RWPE2 (cell line): ENCODE data around the gene FHIT.

Experiments used
- ATAC-seq: fragments of 200-7000 bp; cut with Tn5 transposase; 3 replicates; pipeline ENCODE4 v1.9.1; 2021; ENCODE audit warnings: low read depth
- DNase-seq: peaks from one replicate; pipeline ENCODE4 v3.0.0-alpha.2; 2020; ENCODE audit warnings: low spot score
- H3K27ac ChIP-seq: fragments of 450-650 bp; 2 replicates; pipeline ENCODE4 v1.5.1; 2017; ENCODE audit warnings: mild to moderate bottlenecking; ENCODE audit not compliant: poor library complexity, severe bottlenecking
- H3K27me3 ChIP-seq: fragments of 250-450 bp; sonication (Bioruptor Pico); 2 replicates; pipeline ENCODE4 v1.5.1; 2021; ENCODE audit warnings: mild to moderate bottlenecking, moderate library complexity; ENCODE audit not compliant: insufficient read depth, poor library complexity, severe bottlenecking
- H3K36me3 ChIP-seq: fragments of 250-450 bp; sonication (Bioruptor Pico); 2 replicates; pipeline ENCODE4 v1.5.1; 2020; ENCODE audit warnings: low read depth, mild to moderate bottlenecking, moderate library complexity
- H3K4me1 ChIP-seq: fragments of 250-450 bp; sonication (Bioruptor Pico); 2 replicates; pipeline ENCODE4 v1.5.1; 2021; ENCODE audit warnings: mild to moderate bottlenecking, moderate library complexity; ENCODE audit not compliant: insufficient read depth, poor library complexity, severe bottlenecking
- H3K4me3 ChIP-seq: fragments of 250-450 bp; sonication (Bioruptor Pico); 2 replicates; pipeline ENCODE4 v1.5.1; 2021; ENCODE audit warnings: mild to moderate bottlenecking, moderate library complexity; ENCODE audit not compliant: severe bottlenecking
- H3K9me3 ChIP-seq: fragments of 250-450 bp; sonication (Bioruptor Pico); 2 replicates; pipeline ENCODE4 v1.5.1; 2021; ENCODE audit warnings: mild to moderate bottlenecking, moderate library complexity; ENCODE audit not compliant: severe bottlenecking
- TF ChIP-seq, protein P1 (sequence below): fragments of 450-650 bp; IDR thresholded peaks from one replicate; pipeline ENCODE4 v1.5.1; 2017; ENCODE audit warnings: mild to moderate bottlenecking, moderate library complexity; ENCODE audit not compliant: poor library complexity, severe bottlenecking

The FHIT gene

GRCh38 chr3:61015408-61015807 is 235.8 kb downstream of the FHIT start:
- Histone ChIP-seq H3K4me1 (no peaks in the 10 kb centered on the region), H3K9me3 (no peaks in the 10 kb centered on the region), H3K27me3 (no peaks in the 10 kb centered on the region), H3K36me3 (no peaks in the 10 kb centered on the region), H3K27ac (no peak overlapping the region), H3K4me3 (no peak overlapping the region)
- ATAC-seq (no peak), DNase-seq (no peak)
- TF ChIP-seq, protein P1, sequence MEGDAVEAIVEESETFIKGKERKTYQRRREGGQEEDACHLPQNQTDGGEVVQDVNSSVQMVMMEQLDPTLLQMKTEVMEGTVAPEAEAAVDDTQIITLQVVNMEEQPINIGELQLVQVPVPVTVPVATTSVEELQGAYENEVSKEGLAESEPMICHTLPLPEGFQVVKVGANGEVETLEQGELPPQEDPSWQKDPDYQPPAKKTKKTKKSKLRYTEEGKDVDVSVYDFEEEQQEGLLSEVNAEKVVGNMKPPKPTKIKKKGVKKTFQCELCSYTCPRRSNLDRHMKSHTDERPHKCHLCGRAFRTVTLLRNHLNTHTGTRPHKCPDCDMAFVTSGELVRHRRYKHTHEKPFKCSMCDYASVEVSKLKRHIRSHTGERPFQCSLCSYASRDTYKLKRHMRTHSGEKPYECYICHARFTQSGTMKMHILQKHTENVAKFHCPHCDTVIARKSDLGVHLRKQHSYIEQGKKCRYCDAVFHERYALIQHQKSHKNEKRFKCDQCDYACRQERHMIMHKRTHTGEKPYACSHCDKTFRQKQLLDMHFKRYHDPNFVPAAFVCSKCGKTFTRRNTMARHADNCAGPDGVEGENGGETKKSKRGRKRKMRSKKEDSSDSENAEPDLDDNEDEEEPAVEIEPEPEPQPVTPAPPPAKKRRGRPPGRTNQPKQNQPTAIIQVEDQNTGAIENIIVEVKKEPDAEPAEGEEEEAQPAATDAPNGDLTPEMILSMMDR = no peak

DNA sequence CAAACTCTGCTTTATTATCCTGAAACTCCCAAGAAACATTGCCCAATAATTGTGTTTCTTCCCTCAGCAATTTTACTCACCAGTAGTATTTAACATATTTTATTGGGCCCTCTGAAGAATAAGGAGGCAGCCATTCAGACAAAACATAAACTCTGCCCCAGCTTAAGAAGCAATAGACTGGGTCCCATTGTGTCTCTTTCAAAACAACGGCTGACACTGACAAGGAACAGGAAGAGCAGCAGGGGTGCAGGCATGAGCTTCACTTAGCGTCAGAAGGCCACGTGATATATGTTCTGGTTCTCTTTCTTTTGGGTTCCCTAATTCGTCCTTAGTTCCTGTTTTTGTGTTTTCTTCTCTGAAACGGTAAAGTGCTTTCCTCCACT is 242.3 kb downstream of the FHIT start:
- H3K4me3 ChIP-seq = no peak overlapping the region
- TF ChIP-seq, protein P1 = no peak
- no peak overlapping the region for H3K27ac ChIP-seq
- H3K27me3 ChIP-seq = no peaks in the 10 kb centered on the region
- DNase-seq = no peak
- no peaks in the 10 kb centered on the region for H3K4me1 ChIP-seq
- no peaks in the 10 kb centered on the region for H3K9me3 ChIP-seq
- H3K36me3 ChIP-seq = no peaks in the 10 kb centered on the region
- no peak for ATAC-seq

- Histone ChIP-seq H3K27ac (no peak overlapping the region), H3K27me3 (no peaks in the 10 kb centered on the region), H3K9me3 (no peaks in the 10 kb centered on the region), H3K4me1 (no peaks in the 10 kb centered on the region), H3K36me3 (no peaks in the 10 kb centered on the region), H3K4me3 (no peak overlapping the region)
- no peak for ATAC-seq
- TF ChIP-seq, protein P1 = no peak
- DNase-seq = no peak
Observed at GRCh38 chr3:61008153-61008997, 242.9 kb downstream of the FHIT start.

- ATAC-seq (no peak), DNase-seq (no peak)
- H3K27me3 ChIP-seq = no peaks in the 10 kb centered on the region
- TF ChIP-seq, protein P1 = no peak
- H3K9me3 ChIP-seq = no peaks in the 10 kb centered on the region
- H3K27ac ChIP-seq = no peak overlapping the region
- H3K4me3 ChIP-seq = no peak overlapping the region
- no peaks in the 10 kb centered on the region for H3K4me1 ChIP-seq
- H3K36me3 ChIP-seq = no peaks in the 10 kb centered on the region
Observed at GRCh38 chr3:61005591-61005990, 245.7 kb downstream of the FHIT start.

DNA sequence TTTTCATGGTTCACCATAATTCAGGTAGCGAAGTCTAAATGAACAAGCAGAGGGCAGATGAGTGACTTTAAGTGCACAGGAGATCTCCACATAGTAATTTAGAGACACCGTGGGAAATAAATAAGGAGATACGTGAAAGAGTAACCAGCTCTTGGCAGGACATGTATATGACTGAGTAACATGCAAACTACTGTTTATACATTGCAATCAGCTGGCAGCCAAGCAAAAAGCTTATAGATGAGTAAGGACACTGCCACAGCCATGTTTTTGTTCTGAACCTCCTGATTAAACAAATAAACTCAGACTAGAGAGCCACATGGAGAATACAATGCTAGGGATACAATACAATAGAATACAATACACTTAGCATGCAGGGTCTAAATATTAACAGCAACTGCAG is 252.4 kb downstream of the FHIT start:
- Histone ChIP-seq H3K36me3 (no peaks in the 10 kb centered on the region), H3K4me3 (no peak overlapping the region), H3K9me3 (no peaks in the 10 kb centered on the region), H3K4me1 (no peaks in the 10 kb centered on the region), H3K27me3 (no peaks in the 10 kb centered on the region), H3K27ac (no peak overlapping the region)
- DNase-seq (no peak), ATAC-seq (no peak)
- TF ChIP-seq, protein P1 = no peak
